Measurements from ENCODE around the gene TMEM169. TPM values are rescaled to one million over a fixed set of nuclear protein-coding genes. Genes with fewer than 3 reads are reported as not detected.
"Not testable (repeated sequence)": the region's sequence is repeated elsewhere in the genome, so short reads cannot be mapped to it uniquely, and the experiment has no call there.

TMEM169 gene
- total RNA-seq, 2 donors from 2014 or later: 1.4 to 1.5 TPM

- peaks cover 100% of the 10 kb centered on the region for H3K36me3 Mint-ChIP-seq (ENCODE audit: low read depth)
- H3K27me3 Mint-ChIP-seq: no peaks in the 10 kb centered on the region
- H3K27ac Mint-ChIP-seq: peak overlapping the region; percentile 93
- no peak for ATAC-seq (replicated peaks)
- no peaks in the 10 kb centered on the region for H3K9me3 Mint-ChIP-seq
- H3K4me3 Mint-ChIP-seq: peak overlapping the region; percentile 72
- H3K4me1 Mint-ChIP-seq: peaks cover 57% of the 10 kb centered on the region
Observed at GRCh38 chr2:216118474-216118873, 36.8 kb downstream of the TMEM169 start.

- ATAC-seq (replicated peaks): no peak
- Mint-ChIP-seq H3K9me3 (no peaks in the 10 kb centered on the region), H3K4me3 (peak overlapping the region; percentile 72), H3K36me3 (ENCODE audit: low read depth) (peaks cover 100% of the 10 kb centered on the region), H3K27ac (peak overlapping the region; percentile 93), H3K4me1 (peaks cover 50% of the 10 kb centered on the region), H3K27me3 (no peaks in the 10 kb centered on the region)
Observed at GRCh38 chr2:216119146-216119545, 37.4 kb downstream of the TMEM169 start.

GRCh38 chr2:216119986-216120385 is 38.3 kb downstream of the TMEM169 start:
- peak overlapping the region; percentile 72 for H3K4me3 Mint-ChIP-seq
- no peaks in the 10 kb centered on the region for H3K27me3 Mint-ChIP-seq
- peak; percentile 84 for ATAC-seq (replicated peaks)
- no peaks in the 10 kb centered on the region for H3K9me3 Mint-ChIP-seq
- peaks cover 100% of the 10 kb centered on the region for H3K36me3 Mint-ChIP-seq (ENCODE audit: low read depth)
- H3K27ac Mint-ChIP-seq: peak overlapping the region; percentile 93
- H3K4me1 Mint-ChIP-seq: peaks cover 41% of the 10 kb centered on the region

GRCh38 chr2:216121255-216121654 is 39.5 kb downstream of the TMEM169 start:
- ATAC-seq (replicated peaks): no peak
- Mint-ChIP-seq H3K36me3 (ENCODE audit: low read depth) (peaks cover 100% of the 10 kb centered on the region), H3K4me1 (peaks cover 36% of the 10 kb centered on the region), H3K4me3 (peak overlapping the region; percentile 72), H3K9me3 (no peaks in the 10 kb centered on the region), H3K27ac (peak overlapping the region; percentile 93), H3K27me3 (no peaks in the 10 kb centered on the region)

- no peak for ATAC-seq (replicated peaks)
- Mint-ChIP-seq H3K9me3 (no peaks in the 10 kb centered on the region), H3K36me3 (ENCODE audit: low read depth) (peaks cover 76% of the 10 kb centered on the region), H3K4me3 (no peak overlapping the region), H3K4me1 (peaks cover 24% of the 10 kb centered on the region), H3K27me3 (no peaks in the 10 kb centered on the region), H3K27ac (peak overlapping the region; percentile 75)
Observed at GRCh38 chr2:216126943-216127342, 45.2 kb downstream of the TMEM169 start.

- Mint-ChIP-seq H3K27ac (peak overlapping the region; percentile 78), H3K27me3 (no peaks in the 10 kb centered on the region), H3K9me3 (no peaks in the 10 kb centered on the region), H3K36me3 (ENCODE audit: low read depth) (peaks cover 40% of the 10 kb centered on the region), H3K4me1 (peaks cover 38% of the 10 kb centered on the region), H3K4me3 (no peak overlapping the region)
- no peak for ATAC-seq (replicated peaks)
Observed at GRCh38 chr2:216130346-216130971, 48.7 kb downstream of the TMEM169 start.

GRCh38 chr2:216131175-216131926 is 49.6 kb downstream of the TMEM169 start:
- no peaks in the 10 kb centered on the region for H3K27me3 Mint-ChIP-seq
- ATAC-seq (replicated peaks): no peak
- no peaks in the 10 kb centered on the region for H3K9me3 Mint-ChIP-seq
- H3K4me1 Mint-ChIP-seq: peaks cover 44% of the 10 kb centered on the region
- H3K36me3 Mint-ChIP-seq (ENCODE audit: low read depth): peaks cover 32% of the 10 kb centered on the region
- peak overlapping the region; percentile 11 for H3K4me3 Mint-ChIP-seq
- peak overlapping the region; percentile 78 for H3K27ac Mint-ChIP-seq

GRCh38 chr2:216132585-216132984 is 50.9 kb downstream of the TMEM169 start:
- peak; percentile 53 for ATAC-seq (replicated peaks)
- H3K4me3 Mint-ChIP-seq: no peak overlapping the region
- peaks cover 19% of the 10 kb centered on the region for H3K36me3 Mint-ChIP-seq (ENCODE audit: low read depth)
- no peaks in the 10 kb centered on the region for H3K27me3 Mint-ChIP-seq
- peaks cover 43% of the 10 kb centered on the region for H3K4me1 Mint-ChIP-seq
- peak overlapping the region; percentile 78 for H3K27ac Mint-ChIP-seq
- H3K9me3 Mint-ChIP-seq: no peaks in the 10 kb centered on the region

GRCh38 chr2:216133397-216133796 is 51.7 kb downstream of the TMEM169 start:
- Mint-ChIP-seq H3K27ac (peak overlapping the region; percentile 78), H3K4me3 (peak overlapping the region; percentile 17), H3K36me3 (ENCODE audit: low read depth) (peaks cover 11% of the 10 kb centered on the region), H3K27me3 (no peaks in the 10 kb centered on the region), H3K9me3 (no peaks in the 10 kb centered on the region), H3K4me1 (peaks cover 43% of the 10 kb centered on the region)
- no peak for ATAC-seq (replicated peaks)

GRCh38 chr2:216134958-216135541 is 53.3 kb downstream of the TMEM169 start:
- peak overlapping the region; percentile 90 for H3K27ac Mint-ChIP-seq
- H3K36me3 Mint-ChIP-seq (ENCODE audit: low read depth): no peaks in the 10 kb centered on the region
- peaks cover 36% of the 10 kb centered on the region for H3K4me1 Mint-ChIP-seq
- H3K9me3 Mint-ChIP-seq: no peaks in the 10 kb centered on the region
- peak; percentile 68 for ATAC-seq (replicated peaks)
- H3K27me3 Mint-ChIP-seq: no peaks in the 10 kb centered on the region
- H3K4me3 Mint-ChIP-seq: peak overlapping the region; percentile 27

GRCh38 chr2:216139884-216140283 is 58.2 kb downstream of the TMEM169 start:
- H3K9me3 Mint-ChIP-seq: no peaks in the 10 kb centered on the region
- no peaks in the 10 kb centered on the region for H3K36me3 Mint-ChIP-seq (ENCODE audit: low read depth)
- no peaks in the 10 kb centered on the region for H3K27me3 Mint-ChIP-seq
- no peak overlapping the region for H3K4me3 Mint-ChIP-seq
- H3K27ac Mint-ChIP-seq: peak overlapping the region; percentile 31
- peaks cover 15% of the 10 kb centered on the region for H3K4me1 Mint-ChIP-seq
- peak; percentile 46 for ATAC-seq (replicated peaks)

- H3K36me3 Mint-ChIP-seq (ENCODE audit: low read depth); H3K27me3 Mint-ChIP-seq; H3K4me1 Mint-ChIP-seq; H3K27ac Mint-ChIP-seq; ATAC-seq (replicated peaks); H3K4me3 Mint-ChIP-seq; H3K9me3 Mint-ChIP-seq: not testable (repeated sequence)
Observed at GRCh38 chr2:216141516-216141915, 59.8 kb downstream of the TMEM169 start.

- no peaks in the 10 kb centered on the region for H3K36me3 Mint-ChIP-seq (ENCODE audit: low read depth)
- no peaks in the 10 kb centered on the region for H3K27me3 Mint-ChIP-seq
Observed at GRCh38 chr2:216142540-216142939, 60.8 kb downstream of the TMEM169 start.

GRCh38 chr2:216144372-216144771 is 62.7 kb downstream of the TMEM169 start:
- no peak for ATAC-seq (replicated peaks)
- Mint-ChIP-seq H3K27me3 (no peaks in the 10 kb centered on the region), H3K4me1 (no peaks in the 10 kb centered on the region), H3K27ac (no peak overlapping the region), H3K9me3 (no peaks in the 10 kb centered on the region), H3K4me3 (no peak overlapping the region), H3K36me3 (ENCODE audit: low read depth) (no peaks in the 10 kb centered on the region)

More at GRCh38 chr2:216142540-216142939, 60.8 kb downstream of the TMEM169 start:
- peak; percentile 95 for ATAC-seq (replicated peaks)
- Mint-ChIP-seq H3K4me3 (no peak overlapping the region), H3K27ac (peak overlapping the region; percentile 37), H3K4me1 (no peaks in the 10 kb centered on the region), H3K9me3 (no peaks in the 10 kb centered on the region)

GRCh38 chr2:216144857-216145256 is 63.1 kb downstream of the TMEM169 start:
- Mint-ChIP-seq H3K4me1 (no peaks in the 10 kb centered on the region), H3K36me3 (ENCODE audit: low read depth) (no peaks in the 10 kb centered on the region), H3K27ac (no peak overlapping the region), H3K27me3 (no peaks in the 10 kb centered on the region), H3K9me3 (no peaks in the 10 kb centered on the region), H3K4me3 (no peak overlapping the region)
- ATAC-seq (replicated peaks): no peak
